Endodermal cell (in vitro differentiated cells): ENCODE results near the gene PAK1IP1. TPM values are rescaled to one million over a fixed set of nuclear protein-coding genes. Genes with fewer than 3 reads are reported as not detected.

ENCODE experiments used
- DNase-seq: peaks from one replicate; pipeline ENCODE4 v3.0.0-alpha.2; 2017
- H3K27ac ChIP-seq: 2 replicates; pipeline ENCODE4 v1.5.1; 2013; ENCODE audit warnings: mild to moderate bottlenecking, low read depth, low read length, moderate library complexity
- H3K27me3 ChIP-seq: 2 replicates; pipeline ENCODE4 v1.6.1; 2013; ENCODE audit warnings: mild to moderate bottlenecking, low read length, moderate library complexity; ENCODE audit not compliant: insufficient read depth, control insufficient read depth, poor library complexity, severe bottlenecking
- H3K36me3 ChIP-seq: 2 replicates; pipeline ENCODE4 v1.7.0; 2013; ENCODE audit warnings: mild to moderate bottlenecking, low read length, moderate library complexity; ENCODE audit not compliant: control insufficient read depth, insufficient read depth
- H3K4me1 ChIP-seq: one replicate; pipeline ENCODE4 v1.7.0; 2013; ENCODE audit warnings: low read length; ENCODE audit not compliant: control insufficient read depth, insufficient read depth
- H3K4me3 ChIP-seq: 2 replicates; pipeline ENCODE4 v1.5.1; 2013; ENCODE audit warnings: mild to moderate bottlenecking, low read length, moderate library complexity
- H3K9ac ChIP-seq: 2 replicates; pipeline ENCODE4 v1.6.1; 2013; ENCODE audit warnings: mild to moderate bottlenecking, low read length, moderate library complexity; ENCODE audit not compliant: poor library complexity, severe bottlenecking; ENCODE audit errors: extremely low read depth
- H3K9me3 ChIP-seq: 2 replicates; pipeline ENCODE4 v1.6.1; 2013; ENCODE audit warnings: mild to moderate bottlenecking, low read length, moderate library complexity; ENCODE audit not compliant: control insufficient read depth
- H3K27ac Mint-ChIP-seq: 2 replicates; pipeline ENCODE4 v1.8.0; 2020; ENCODE audit warnings: mixed read lengths
- H3K27me3 Mint-ChIP-seq: 2 replicates; pipeline ENCODE4 v1.8.0; 2021; ENCODE audit warnings: mild to moderate bottlenecking, mixed read lengths; ENCODE audit not compliant: insufficient read depth
- H3K36me3 Mint-ChIP-seq: 2 replicates; pipeline ENCODE4 v1.8.0; 2020; ENCODE audit warnings: low read depth, mixed read lengths
- H3K4me1 Mint-ChIP-seq: 2 replicates; pipeline ENCODE4 v1.8.0; 2020; ENCODE audit warnings: mixed read lengths
- H3K4me3 Mint-ChIP-seq: 2 replicates; pipeline ENCODE4 v1.8.0; 2020; ENCODE audit warnings: mild to moderate bottlenecking, moderate library complexity, mixed read lengths
- H3K9me3 Mint-ChIP-seq: 2 replicates; pipeline ENCODE4 v1.8.0; 2020; ENCODE audit warnings: mild to moderate bottlenecking, mixed read lengths
- CTCF ChIP-seq: fragments of 200-600 bp; sonication (generic); conservative IDR thresholded peaks from 2 replicates; pipeline ENCODE4 v1.5.0; 2021; ENCODE audit warnings: antibody characterized with exemption, mild to moderate bottlenecking
- WGBS, 2 experiments: methylation state at CpG; one replicate each; pipeline versions ENCODE4 v1.1.5 to v1.1.7; 2013; ENCODE audit warnings: missing lambda C conversion rate in 2 of 2, mixed read lengths in 1 of 2; ENCODE audit not compliant: insufficient coverage in 1 of 2, insufficient read length in 1 of 2; 5-methylcytosine and 5-hydroxymethylcytosine counted together
- total RNA-seq, 2 donors: library from RNA; stranded (reverse); fragmentation: NEBNext Ultra II Directional in 1 of 2; extraction: Animal tissue kit (Norgen Biotek cat#: 25700) in 1 of 2; gene quantifications; 2 replicates in 1 of 2; 3 replicates in 1 of 2; pipeline ENCODE4 v1.2.1, GENCODE V29; 2021

The PAK1IP1 gene
- total RNA-seq, 2 donors from 2014 or later, result 15.3 to 16.8 TPM

GRCh38 chr6:10690651-10691445 is 3.9 kb upstream of the PAK1IP1 start:
- Histone ChIP-seq H3K4me3 (no peak overlapping the region), H3K27me3 (no peaks in the 10 kb centered on the region), H3K9ac (no peak overlapping the region), H3K36me3 (peaks cover 6% of the 10 kb centered on the region), H3K9me3 (peaks cover 9% of the 10 kb centered on the region), H3K4me1 (no peaks in the 10 kb centered on the region), H3K27ac (no peak overlapping the region)
- Mint-ChIP-seq H3K9me3 (peaks cover 4% of the 10 kb centered on the region), H3K36me3 (peaks cover 2% of the 10 kb centered on the region), H3K27me3 (no peaks in the 10 kb centered on the region), H3K4me3 (no peak overlapping the region), H3K27ac (peak overlapping the region; percentile 81), H3K4me1 (peaks cover 43% of the 10 kb centered on the region)
- no peak for DNase-seq
- TF ChIP-seq CTCF, result no peak
- 89 to 92% methylated on average over 11 to 15 of the region's 15 CpGs for WGBS, 2 experiments

- no peaks in the 10 kb centered on the region for H3K27me3 Mint-ChIP-seq
These were observed 1.7 kb upstream of the PAK1IP1 start for GRCh38 chr6:10692965-10693538.

More at GRCh38 chr6:10692965-10693538, 1.7 kb upstream of the PAK1IP1 start:
- H3K4me3 ChIP-seq, result peak overlapping the region; percentile 93
- WGBS, 2 experiments, result 89 to 94% methylated on average over 7 to 8 of the region's 8 CpGs
- H3K27me3 ChIP-seq, result no peaks in the 10 kb centered on the region
- H3K9ac ChIP-seq, result no peak overlapping the region
- Mint-ChIP-seq H3K9me3 (peaks cover 4% of the 10 kb centered on the region), H3K36me3 (peaks cover 11% of the 10 kb centered on the region), H3K4me1 (peaks cover 32% of the 10 kb centered on the region), H3K4me3 (peak overlapping the region; percentile 87), H3K27ac (peak overlapping the region; percentile 100)
- peaks cover 17% of the 10 kb centered on the region for H3K36me3 ChIP-seq
- H3K9me3 ChIP-seq, result peaks cover 9% of the 10 kb centered on the region
- TF ChIP-seq CTCF, result no peak
- H3K4me1 ChIP-seq, result no peaks in the 10 kb centered on the region
- DNase-seq, result peak; percentile 62
- H3K27ac ChIP-seq, result no peak overlapping the region
